HEK293T (cell line): ENCODE results near the gene CAMK1D.

Experiments used
- CTCF ChIA-PET: fragments of 350-600 bp; formaldehyde crosslinking; extraction: SDS; loops from one replicate; lab custom pipeline; 2021; ENCODE audit warnings: antibody characterized with exemption, inconsistent platforms; lab: Yijun Ruan, JAX
- POLR2A ChIA-PET: fragments of 350-600 bp; formaldehyde crosslinking; extraction: SDS; loops from one replicate; lab custom pipeline; 2020; ENCODE audit warnings: antibody characterized with exemption, inconsistent platforms; lab: Yijun Ruan, JAX
- DNase-seq: peaks from one replicate; pipeline ENCODE4 v3.0.0; 2012; ENCODE audit warnings: mixed read lengths; ENCODE audit errors: extremely low spot score
- ARNT ChIP-seq: fragments of 450-650 bp; IDR thresholded peaks from 2 replicates; pipeline ENCODE4 v1.6.1; 2017; ENCODE audit warnings: mild to moderate bottlenecking
- BHLHE40 ChIP-seq: fragments of 450-650 bp; IDR thresholded peaks from 2 replicates; pipeline ENCODE4 v1.6.1; 2016; ENCODE audit warnings: mild to moderate bottlenecking, moderate library complexity, borderline replicate concordance
- CTBP1 ChIP-seq: fragments of 450-650 bp; IDR thresholded peaks from 2 replicates; pipeline ENCODE4 v1.6.1; 2016; ENCODE audit warnings: borderline replicate concordance
- ELF4 ChIP-seq: fragments of 450-650 bp; IDR thresholded peaks from 2 replicates; pipeline ENCODE4 v1.6.1; 2017; ENCODE audit warnings: antibody characterized with exemption
- FOXA1 ChIP-seq: fragments of 450-650 bp; IDR thresholded peaks from 2 replicates; pipeline ENCODE4 v1.6.1; 2016; ENCODE audit warnings: mild to moderate bottlenecking
- FOXK2 ChIP-seq: fragments of 450-650 bp; IDR thresholded peaks from 2 replicates; pipeline ENCODE4 v1.6.1; 2016; ENCODE audit warnings: mild to moderate bottlenecking
- FOXM1 ChIP-seq: fragments of 450-650 bp; IDR thresholded peaks from 2 replicates; pipeline ENCODE4 v1.6.1; 2017; ENCODE audit warnings: mild to moderate bottlenecking, borderline replicate concordance
- HDGF ChIP-seq: fragments of 450-650 bp; IDR thresholded peaks from 2 replicates; pipeline ENCODE4 v1.6.1; 2017; ENCODE audit warnings: antibody characterized with exemption, borderline replicate concordance
- L3MBTL2 ChIP-seq: fragments of 450-650 bp; conservative IDR thresholded peaks from 2 replicates; pipeline ENCODE4 v1.6.1; 2016; ENCODE audit warnings: mild to moderate bottlenecking
- LEF1 ChIP-seq: fragments of 450-650 bp; IDR thresholded peaks from 2 replicates; pipeline ENCODE4 v1.6.1; 2017; ENCODE audit warnings: mild to moderate bottlenecking, borderline replicate concordance
- NFRKB ChIP-seq: fragments of 450-650 bp; IDR thresholded peaks from 2 replicates; pipeline ENCODE4 v1.6.1; 2016; ENCODE audit warnings: mild to moderate bottlenecking, moderate library complexity
- PKNOX1 ChIP-seq: fragments of 450-650 bp; IDR thresholded peaks from 2 replicates; pipeline ENCODE4 v1.6.1; 2016
- SP1 ChIP-seq: fragments of 450-650 bp; IDR thresholded peaks from 2 replicates; pipeline ENCODE4 v1.6.1; 2017
- SUZ12 ChIP-seq: fragments of 450-650 bp; IDR thresholded peaks from 2 replicates; pipeline ENCODE4 v1.6.1; 2016; ENCODE audit warnings: mild to moderate bottlenecking
- TARDBP ChIP-seq: fragments of 450-650 bp; IDR thresholded peaks from 2 replicates; pipeline ENCODE4 v1.6.1; 2016
- ZNF384 ChIP-seq: fragments of 450-650 bp; IDR thresholded peaks from 2 replicates; pipeline ENCODE4 v1.6.1; 2016

Gene CAMK1D

GRCh38 chr10:12550994-12551393 is 201.6 kb downstream of the CAMK1D start:
- no peak for TF ChIP-seq BHLHE40
- TF ChIP-seq ARNT, result no peak
- no peak for TF ChIP-seq FOXA1
- TF ChIP-seq SP1, result no peak
- TF ChIP-seq TARDBP, result no peak
- TF ChIP-seq ZNF384, result no peak
- no peak for TF ChIP-seq L3MBTL2
- no peak for TF ChIP-seq HDGF
- TF ChIP-seq SUZ12, result no peak
- TF ChIP-seq PKNOX1, result no peak
- TF ChIP-seq FOXM1, result no peak
- no peak for TF ChIP-seq ELF4
- no peak for TF ChIP-seq FOXK2
- no peak for TF ChIP-seq NFRKB
- ChIA-PET CTCF (no interaction called here), POLR2A (no interaction called here)
- no peak for DNase-seq

GRCh38 chr10:12556039-12556438 is 206.7 kb downstream of the CAMK1D start:
- no peak for TF ChIP-seq FOXM1
- TF ChIP-seq ELF4, result no peak
- POLR2A ChIA-PET, result no interaction called here
- CTCF ChIA-PET, result no interaction called here
- no peak for DNase-seq

- ChIA-PET POLR2A (no interaction called here), CTCF (no interaction called here)
- TF ChIP-seq HDGF (no peak), NFRKB (no peak)
- no peak for DNase-seq
Measured at GRCh38 chr10:12559578-12560178, 210.3 kb downstream of the CAMK1D start.

GRCh38 chr10:12561307-12561706 is 212.0 kb downstream of the CAMK1D start:
- TF ChIP-seq FOXM1 (no peak), ZNF384 (no peak), FOXA1 (no peak)
- DNase-seq, result no peak
- ChIA-PET CTCF (no interaction called here), POLR2A (no interaction called here)

GRCh38 chr10:12561720-12562119 is 212.4 kb downstream of the CAMK1D start:
- POLR2A ChIA-PET, result no interaction called here
- TF ChIP-seq ARNT, result no peak
- DNase-seq, result no peak
- CTCF ChIA-PET, result no interaction called here

GRCh38 chr10:12563489-12563888 is 214.1 kb downstream of the CAMK1D start:
- DNase-seq, result no peak
- TF ChIP-seq NFRKB (no peak), ARNT (no peak)
- ChIA-PET POLR2A (no interaction called here), CTCF (no interaction called here)

- ChIA-PET POLR2A (no interaction called here), CTCF (no interaction called here)
- DNase-seq, result no peak
- TF ChIP-seq BHLHE40 (no peak), SUZ12 (no peak), CTBP1 (no peak), HDGF (no peak), FOXK2 (no peak), ELF4 (no peak), ZNF384 (no peak), FOXA1 (no peak), SP1 (no peak), LEF1 (no peak)
Measured at GRCh38 chr10:12564173-12564572, 214.8 kb downstream of the CAMK1D start.

GRCh38 chr10:12566161-12567115 is 217.1 kb downstream of the CAMK1D start:
- no peak for DNase-seq
- no peak for TF ChIP-seq TARDBP
- no peak for TF ChIP-seq FOXK2
- no peak for TF ChIP-seq NFRKB
- TF ChIP-seq PKNOX1, result no peak
- TF ChIP-seq BHLHE40, result no peak
- no peak for TF ChIP-seq ELF4
- no peak for TF ChIP-seq L3MBTL2
- no peak for TF ChIP-seq ZNF384
- TF ChIP-seq HDGF, result no peak
- TF ChIP-seq LEF1, result no peak
- TF ChIP-seq FOXA1, result no peak
- no peak for TF ChIP-seq ARNT
- TF ChIP-seq FOXM1, result no peak
- POLR2A ChIA-PET, result no interaction called here
- CTCF ChIA-PET, result interaction anchor here (1.2 kb wide), 1 partner anchor 10 kb away, joined by 3 read pairs; no protein-coding TSS in a partner anchor
